DOHH2 (cell line): Measurements from ENCODE around the gene SMIM30.

ENCODE experiments used
- H3F3A ChIP-seq: fragments of 200-600 bp; sonication (generic), shearing (Covaris generic); 2 replicates; pipeline ENCODE4 v1.6.0; 2016; ENCODE audit warnings: antibody characterized with exemption, mild to moderate bottlenecking; ENCODE audit not compliant: control insufficient read depth, insufficient read depth
- H3K27ac ChIP-seq: fragments of 200-600 bp; sonication (generic); 2 replicates; pipeline ENCODE4 v1.5.1; 2014; ENCODE audit warnings: low read depth, mild to moderate bottlenecking, low read length, moderate library complexity
- H3K27me3 ChIP-seq: fragments of 200-600 bp; sonication (generic); 2 replicates; pipeline ENCODE4 v1.6.1; 2014; ENCODE audit warnings: mild to moderate bottlenecking, low read length, mixed read lengths; ENCODE audit not compliant: control insufficient read depth
- H3K36me3 ChIP-seq: fragments of 200-600 bp; sonication (generic); 2 replicates; pipeline ENCODE4 v1.6.1; 2014; ENCODE audit warnings: mild to moderate bottlenecking, low read length, moderate library complexity, mixed read lengths; ENCODE audit not compliant: control insufficient read depth
- H3K4me1 ChIP-seq: fragments of 200-600 bp; sonication (generic); 2 replicates; pipeline ENCODE4 v1.6.1; 2014; ENCODE audit warnings: mild to moderate bottlenecking, low read length, mixed read lengths; ENCODE audit not compliant: control insufficient read depth
- H3K4me2 ChIP-seq: fragments of 200-600 bp; sonication (generic); 2 replicates; pipeline ENCODE4 v1.6.0; 2014; ENCODE audit warnings: mild to moderate bottlenecking, low read length, moderate library complexity
- H3K4me3 ChIP-seq: fragments of 200-600 bp; sonication (generic); 2 replicates; pipeline ENCODE4 v1.5.1; 2014; ENCODE audit warnings: mild to moderate bottlenecking, low read length, mixed read lengths
- H3K79me2 ChIP-seq: fragments of 200-600 bp; sonication (generic); 2 replicates; pipeline ENCODE4 v1.6.1; 2014; ENCODE audit warnings: mild to moderate bottlenecking, low read length, mixed read lengths; ENCODE audit not compliant: control insufficient read depth
- H3K9me2 ChIP-seq: fragments of 200-600 bp; sonication (generic); replicated peaks from 2 replicates; pipeline ENCODE4 v1.6.1; 2014; ENCODE audit warnings: mild to moderate bottlenecking, low read length, mixed read lengths; ENCODE audit not compliant: control insufficient read depth
- H3K9me3 ChIP-seq: fragments of 200-600 bp; sonication (generic); 2 replicates; pipeline ENCODE4 v1.6.1; 2014; ENCODE audit warnings: antibody characterized with exemption, low read length, mixed read lengths; ENCODE audit not compliant: control insufficient read depth, insufficient read depth
- H4K20me1 ChIP-seq: fragments of 200-600 bp; sonication (generic); 2 replicates; pipeline ENCODE4 v1.6.0; 2014; ENCODE audit warnings: low read depth, mild to moderate bottlenecking, antibody characterized with exemption, low read length, moderate library complexity; ENCODE audit not compliant: control insufficient read depth, insufficient read depth
- CTCF ChIP-seq: fragments of 200-600 bp; sonication (generic); IDR thresholded peaks from one replicate; pipeline ENCODE4 v1.5.1; 2014; ENCODE audit warnings: antibody characterized with exemption, mild to moderate bottlenecking, low read depth, low read length; ENCODE audit not compliant: poor library complexity, severe bottlenecking
- EZH2phosphoT487 ChIP-seq: fragments of 200-600 bp; sonication (generic); IDR thresholded peaks from 2 replicates; pipeline ENCODE4 v1.6.1; 2017; ENCODE audit warnings: borderline replicate concordance, mild to moderate bottlenecking, antibody characterized with exemption, low read length, moderate library complexity, mixed read lengths

Gene SMIM30

GRCh38 chr7:113084496-113085172 is 33.7 kb downstream of the SMIM30 start:
- Histone ChIP-seq H3K9me2 (no peaks in the 10 kb centered on the region), H3K36me3 (no peaks in the 10 kb centered on the region), H3K4me2 (no peak overlapping the region), H3K9me3 (no peaks in the 10 kb centered on the region), H3K79me2 (no peaks in the 10 kb centered on the region), H3F3A (no peaks in the 10 kb centered on the region), H3K4me3 (no peak overlapping the region), H3K27me3 (no peaks in the 10 kb centered on the region), H4K20me1 (no peaks in the 10 kb centered on the region), H3K27ac (no peak overlapping the region), H3K4me1 (peaks cover 5% of the 10 kb centered on the region; the same call in 1 of the 2 replicates)
- TF ChIP-seq EZH2phosphoT487, result no peak
- TF ChIP-seq CTCF, result no peak

GRCh38 chr7:113083816-113084495 is 34.4 kb downstream of the SMIM30 start:
- Histone ChIP-seq H3K4me1 (peaks cover 5% of the 10 kb centered on the region; the same call in 1 of the 2 replicates), H3K36me3 (no peaks in the 10 kb centered on the region), H4K20me1 (no peaks in the 10 kb centered on the region), H3K27ac (no peak overlapping the region), H3K79me2 (no peaks in the 10 kb centered on the region), H3F3A (no peaks in the 10 kb centered on the region), H3K9me2 (no peaks in the 10 kb centered on the region), H3K9me3 (no peaks in the 10 kb centered on the region), H3K4me3 (no peak overlapping the region), H3K4me2 (no peak overlapping the region), H3K27me3 (no peaks in the 10 kb centered on the region)
- TF ChIP-seq CTCF, result no peak
- no peak for TF ChIP-seq EZH2phosphoT487

- H4K20me1 ChIP-seq, result no peaks in the 10 kb centered on the region
- no peaks in the 10 kb centered on the region for H3K27me3 ChIP-seq
- no peak overlapping the region for H3K27ac ChIP-seq
- no peak overlapping the region for H3K4me3 ChIP-seq
- no peaks in the 10 kb centered on the region for H3K79me2 ChIP-seq
- H3K4me2 ChIP-seq, result no peak overlapping the region
- peaks cover 5% of the 10 kb centered on the region; the same call in 1 of the 2 replicates for H3K4me1 ChIP-seq
- TF ChIP-seq CTCF, result no peak
- no peak for TF ChIP-seq EZH2phosphoT487
- no peaks in the 10 kb centered on the region for H3K9me2 ChIP-seq
- no peaks in the 10 kb centered on the region for H3K36me3 ChIP-seq
- no peaks in the 10 kb centered on the region for H3F3A ChIP-seq
- H3K9me3 ChIP-seq, result no peaks in the 10 kb centered on the region
Observed at GRCh38 chr7:113083132-113083815, 35.1 kb downstream of the SMIM30 start.
